ENCODE measurements around the gene PLEKHG4. TPM values are rescaled to one million over a fixed set of nuclear protein-coding genes. Genes with fewer than 3 reads are reported as not detected.
A peak's percentile ranks its signal among the peaks of the same experiment; 100 is the strongest.

The PLEKHG4 gene
- total and polyA plus RNA-seq, 10 of the 15 experiments (the other 5 are each of a cell fraction or from before 2014, with no cell fraction given): 0.14 to 2.6 (median 0.99) TPM

GRCh38 chr16:67229906-67230808 lies 49.2 kb upstream of the PLEKHG4 start:
- intact Hi-C loops (cut with micrococcal nuclease; ENCODE audit: unreplicated experiment) (no loop called here), in situ Hi-C loops (cut with MboI) (no loop called here)
- no peaks in the 10 kb centered on the region for H3K9me3 ChIP-seq (replicated peaks; ENCODE audit: control insufficient read depth, insufficient read depth, low read length)
- ChIA-PET CTCF (interaction anchor here (1.2 to 2.0 kb wide), 2 partner anchors 17 to 75 kb away, joined by 3 to 7 read pairs; partner anchors contain the start of gene FHOD1), POLR2A (interaction anchor here (7.7 kb wide), 1 partner anchor 15 kb away, joined by 100 read pairs; the partner anchor contains the start of genes FHOD1 and SLC9A5), RAD21 (ENCODE audit: unreplicated experiment) (no interaction called here), SMC1A (ENCODE audit: uncharacterized antibody, unreplicated experiment) (no interaction called here)
- peaks cover 18% of the 10 kb centered on the region for H3K79me2 ChIP-seq (ENCODE audit: control insufficient read depth, insufficient read depth, low read length)
- no peak overlapping the region for H3K4me2 ChIP-seq (ENCODE audit: control insufficient read depth, insufficient read depth)
- H2AFZ ChIP-seq (ENCODE audit: control insufficient read depth, low read depth, low read length): no peak overlapping the region
- no peak overlapping the region for H3K9ac ChIP-seq (ENCODE audit: control insufficient read depth, insufficient read depth, low read length)
- H3K36me3 ChIP-seq (ENCODE audit: control insufficient read depth in 2 of 2, insufficient read depth in 2 of 2, low read length in 1 of 2): peaks cover 16 to 31% of the 10 kb centered on the region in 2 experiments; a peak in 3 of 4 replicates
- BruUV-seq (replicated peaks): no TSS peak
- no peak overlapping the region for H3K27ac ChIP-seq (ENCODE audit: control insufficient read depth, insufficient read depth)
- no peak for FAIRE-seq
- H4K20me1 ChIP-seq (ENCODE audit: control insufficient read depth, insufficient read depth): no peaks in the 10 kb centered on the region
- ATAC-seq: no peak
- 98% methylated on average over 32 of the region's 32 CpGs for WGBS (ENCODE audit: insufficient coverage, insufficient replicate concordance, low lambda C conversion rate, missing lambda C conversion rate)
- DNase-seq (ENCODE audit: low read depth, low spot score): no peak
- H3K4me3 ChIP-seq: no peak overlapping the region
- TF ChIP-seq ETV6 (conservative IDR thresholded peaks at IDR 0.05 in 1 of 2, IDR thresholded peaks at IDR 0.05 in 1 of 2; ENCODE audit: borderline replicate concordance in 1 of 2, low read depth in 1 of 2): no peak
- TF ChIP-seq PML (IDR thresholded peaks at IDR 0.05; ENCODE audit: low read length): 0 out of 2 replicates have a peak, but pooled peaks have one; percentile 9
- TF ChIP-seq POLR2A (IDR thresholded peaks at IDR 0.05; ENCODE audit: low read depth, low read length): peak; percentile 69
- TF ChIP-seq RB1 (IDR thresholded peaks at IDR 0.05; ENCODE audit: borderline replicate concordance): no peak
- 0 out of 2 replicates have a peak, but pooled peaks have one; percentile 21 for TF ChIP-seq POLR2AphosphoS5 (IDR thresholded peaks at IDR 0.05; ENCODE audit: low read length)
- TF ChIP-seq NBN (IDR thresholded peaks at IDR 0.05): no peak
- TF ChIP-seq ZNF24 (IDR thresholded peaks at IDR 0.05): no peak
- H3K27me3 ChIP-seq (replicated peaks in 1 of 2; ENCODE audit: control insufficient read depth in 2 of 2, insufficient read depth in 2 of 2, low read length in 1 of 2): no peaks in the 10 kb centered on the region
- H3K4me1 ChIP-seq (ENCODE audit: control insufficient read depth, insufficient read depth, low read length): peaks cover 12% of the 10 kb centered on the region
